ENCODE results near the gene CNDP2. TPM values are rescaled to one million over a fixed set of nuclear protein-coding genes. Genes with fewer than 3 reads are reported as not detected.

The CNDP2 gene
- total and polyA plus RNA-seq, 2 of the 13 experiments (the other 11 are each of a cell fraction or from before 2014, with no cell fraction given) = 64.7 to 80.8 TPM

DNA sequence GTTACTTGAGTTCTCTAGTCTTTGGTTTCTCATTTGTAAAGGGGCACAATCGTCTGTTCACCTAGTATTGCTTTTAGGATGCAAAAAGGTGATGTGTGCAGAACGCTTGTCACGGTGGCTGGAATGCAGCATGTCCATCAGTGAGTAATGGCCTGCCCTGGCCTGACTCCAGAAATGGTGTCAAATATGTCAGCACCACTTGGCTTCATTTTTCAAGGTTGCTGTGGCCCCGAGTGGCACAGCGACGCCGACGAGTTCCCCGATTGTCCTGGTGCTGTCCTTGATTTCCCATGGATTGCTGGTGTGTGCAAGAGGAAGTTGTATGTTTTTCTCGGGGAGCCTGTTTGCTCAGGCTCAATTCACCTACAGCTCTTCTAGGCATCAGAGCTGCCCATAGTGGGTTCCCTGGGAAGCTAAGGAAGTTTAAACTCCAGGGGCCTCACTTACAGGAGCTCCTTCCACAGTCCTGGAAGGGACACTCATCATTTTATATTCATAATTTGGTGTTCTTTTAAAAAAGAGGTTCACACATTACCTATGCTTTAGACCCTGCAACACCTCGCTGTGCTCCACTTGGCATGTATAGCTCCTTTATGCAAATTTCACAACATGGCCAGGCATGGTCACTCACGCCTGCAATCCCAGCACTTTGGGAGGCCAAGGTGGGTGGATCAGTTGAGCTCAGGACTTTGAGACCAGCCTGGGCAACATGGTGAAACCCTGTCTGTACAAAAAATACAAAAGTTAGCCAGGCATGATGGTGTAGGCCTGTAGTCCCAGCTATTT is 75.9 kb downstream of the CNDP2 start:
- intact Hi-C loops (cut with micrococcal nuclease; ENCODE audit: unreplicated experiment) (no loop called here), in situ Hi-C loops (cut with HindIII; ENCODE audit: extremely low pct_ligation_motif_present, low pct_unique_long_range_greater_than_20kb) (no loop called here)
- H3K9me3 ChIP-seq (ENCODE audit: low read length) = no peaks in the 10 kb centered on the region
- ChIA-PET CTCF (ENCODE audit: low intra/inter-chr PET ratio, low total read pairs) (no interaction called here), POLR2A (no interaction called here)
- H3K79me2 ChIP-seq (ENCODE audit: insufficient read depth, low read length) = no peaks in the 10 kb centered on the region
- 42% methylated on average over 12 of the region's 12 CpGs for WGBS (ENCODE audit: low lambda C conversion rate)
- H3K4me1 ChIP-seq (ENCODE audit: insufficient read depth, low read length) = no peaks in the 10 kb centered on the region
- DNase-seq (ENCODE audit: low spot score) (no peak), FAIRE-seq (no peak), ATAC-seq (no peak)
- H3K27ac ChIP-seq (ENCODE audit: extremely low read length, insufficient read depth, low read length) = no peak overlapping the region
- H3K27me3 ChIP-seq (ENCODE audit: control insufficient read depth in 1 of 2, insufficient read depth in 2 of 2, low read length in 2 of 2) = peaks cover 0 to 16% of the 10 kb centered on the region in 2 experiments; a peak in 1 of 5 replicates
- no peaks in the 10 kb centered on the region for H3K36me3 ChIP-seq (replicated peaks in 1 of 2; ENCODE audit: control insufficient read depth in 1 of 2, insufficient read depth in 2 of 2, low read length in 2 of 2)
- no TSS peak for BruUV-seq (replicated peaks)
- H4K20me1 ChIP-seq (ENCODE audit: insufficient read depth, low read length) = no peaks in the 10 kb centered on the region
- H2AFZ ChIP-seq (ENCODE audit: low read length) = no peak overlapping the region
- TF ChIP-seq ZNF382 (CRISPR knock-in tag; IDR thresholded peaks at IDR 0.05; ENCODE audit: borderline replicate concordance) = no peak
- TF ChIP-seq CC2D1A (CRISPR knock-in tag; IDR thresholded peaks at IDR 0.05) = no peak
- TF ChIP-seq KDM3A (CRISPR knock-in tag; IDR thresholded peaks at IDR 0.05; ENCODE audit: low read depth) = no peak
- no peak for TF ChIP-seq SIX1 (CRISPR knock-in tag; IDR thresholded peaks at IDR 0.05; ENCODE audit: borderline replicate concordance)
- no peak overlapping the region for H3K4me3 ChIP-seq (replicated peaks in 1 of 3; ENCODE audit: insufficient read depth in 1 of 3, low read depth in 2 of 3, low read length in 3 of 3)
- no peak overlapping the region for H3K9ac ChIP-seq (ENCODE audit: insufficient read depth, low read depth, low read length)
- no peak overlapping the region for H3K4me2 ChIP-seq (ENCODE audit: low read depth, low read length)

DNA sequence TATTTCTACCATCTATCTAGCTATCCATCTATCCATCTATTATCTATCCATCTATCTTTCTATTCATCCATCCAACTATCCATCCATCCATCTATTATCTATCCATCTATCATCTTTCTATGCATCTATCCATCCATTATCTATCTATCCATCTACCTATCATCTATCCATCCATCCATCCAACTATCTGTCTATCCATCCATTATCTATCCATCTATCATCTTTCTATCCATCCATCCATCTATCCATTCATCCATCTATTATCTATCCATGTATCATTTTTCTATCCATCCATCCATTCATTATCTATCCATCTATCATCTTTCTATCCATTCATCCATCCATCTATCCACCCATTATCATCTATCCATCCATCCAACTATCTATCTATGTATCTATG is 76.9 kb downstream of the CNDP2 start:
- CTCF ChIA-PET (ENCODE audit: low intra/inter-chr PET ratio, low total read pairs) = no interaction called here
- in situ Hi-C loops (cut with HindIII; ENCODE audit: extremely low pct_ligation_motif_present, low pct_unique_long_range_greater_than_20kb) = no loop called here
- Histone ChIP-seq H3K9ac (ENCODE audit: insufficient read depth, low read depth, low read length) (no peak overlapping the region), H2AFZ (ENCODE audit: low read length) (no peak overlapping the region), H3K9me3 (ENCODE audit: low read length) (no peaks in the 10 kb centered on the region), H4K20me1 (ENCODE audit: insufficient read depth, low read length) (no peaks in the 10 kb centered on the region), H3K79me2 (ENCODE audit: insufficient read depth, low read length) (no peaks in the 10 kb centered on the region), H3K36me3 (replicated peaks in 1 of 2; ENCODE audit: control insufficient read depth in 1 of 2, insufficient read depth in 2 of 2, low read length in 2 of 2) (no peaks in the 10 kb centered on the region), H3K4me2 (ENCODE audit: low read depth, low read length) (no peak overlapping the region), H3K27ac (ENCODE audit: extremely low read length, insufficient read depth, low read length) (no peak overlapping the region), H3K4me1 (ENCODE audit: insufficient read depth, low read length) (no peaks in the 10 kb centered on the region), H3K27me3 (ENCODE audit: control insufficient read depth in 1 of 2, insufficient read depth in 2 of 2, low read length in 2 of 2) (peaks cover 0 to 20% of the 10 kb centered on the region in 2 experiments; a peak in 1 of 5 replicates), H3K4me3 (replicated peaks in 1 of 3; ENCODE audit: insufficient read depth in 1 of 3, low read depth in 2 of 3, low read length in 3 of 3) (no peak overlapping the region)
- intact Hi-C loops (cut with micrococcal nuclease; ENCODE audit: unreplicated experiment) = no loop called here
- no peak for TF ChIP-seq TBL1XR1 (IDR thresholded peaks at IDR 0.05; ENCODE audit: borderline replicate concordance, low read length, partially characterized antibody)
- TF ChIP-seq, protein P1, sequence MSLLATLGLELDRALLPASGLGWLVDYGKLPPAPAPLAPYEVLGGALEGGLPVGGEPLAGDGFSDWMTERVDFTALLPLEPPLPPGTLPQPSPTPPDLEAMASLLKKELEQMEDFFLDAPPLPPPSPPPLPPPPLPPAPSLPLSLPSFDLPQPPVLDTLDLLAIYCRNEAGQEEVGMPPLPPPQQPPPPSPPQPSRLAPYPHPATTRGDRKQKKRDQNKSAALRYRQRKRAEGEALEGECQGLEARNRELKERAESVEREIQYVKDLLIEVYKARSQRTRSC (CRISPR knock-in tag; IDR thresholded peaks at IDR 0.05; ENCODE audit: low read depth) = no peak
- TF ChIP-seq ZNF282 (IDR thresholded peaks at IDR 0.05; ENCODE audit: partially characterized antibody) = no peak
- TF ChIP-seq, protein P2, sequence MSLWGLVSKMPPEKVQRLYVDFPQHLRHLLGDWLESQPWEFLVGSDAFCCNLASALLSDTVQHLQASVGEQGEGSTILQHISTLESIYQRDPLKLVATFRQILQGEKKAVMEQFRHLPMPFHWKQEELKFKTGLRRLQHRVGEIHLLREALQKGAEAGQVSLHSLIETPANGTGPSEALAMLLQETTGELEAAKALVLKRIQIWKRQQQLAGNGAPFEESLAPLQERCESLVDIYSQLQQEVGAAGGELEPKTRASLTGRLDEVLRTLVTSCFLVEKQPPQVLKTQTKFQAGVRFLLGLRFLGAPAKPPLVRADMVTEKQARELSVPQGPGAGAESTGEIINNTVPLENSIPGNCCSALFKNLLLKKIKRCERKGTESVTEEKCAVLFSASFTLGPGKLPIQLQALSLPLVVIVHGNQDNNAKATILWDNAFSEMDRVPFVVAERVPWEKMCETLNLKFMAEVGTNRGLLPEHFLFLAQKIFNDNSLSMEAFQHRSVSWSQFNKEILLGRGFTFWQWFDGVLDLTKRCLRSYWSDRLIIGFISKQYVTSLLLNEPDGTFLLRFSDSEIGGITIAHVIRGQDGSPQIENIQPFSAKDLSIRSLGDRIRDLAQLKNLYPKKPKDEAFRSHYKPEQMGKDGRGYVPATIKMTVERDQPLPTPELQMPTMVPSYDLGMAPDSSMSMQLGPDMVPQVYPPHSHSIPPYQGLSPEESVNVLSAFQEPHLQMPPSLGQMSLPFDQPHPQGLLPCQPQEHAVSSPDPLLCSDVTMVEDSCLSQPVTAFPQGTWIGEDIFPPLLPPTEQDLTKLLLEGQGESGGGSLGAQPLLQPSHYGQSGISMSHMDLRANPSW (CRISPR knock-in tag; IDR thresholded peaks at IDR 0.05; ENCODE audit: borderline replicate concordance) = no peak
- TF ChIP-seq AGO2 (optimal IDR thresholded peaks at IDR 0.05; ENCODE audit: low read depth, low read length) = no peak
- no peak for TF ChIP-seq ZNF780A (CRISPR knock-in tag; IDR thresholded peaks at IDR 0.05)
- TF ChIP-seq TFE3 (CRISPR knock-in tag; IDR thresholded peaks at IDR 0.05) = no peak
- POLR2A ChIA-PET = no interaction called here
- no peak for ATAC-seq
- FAIRE-seq = no peak
- DNase-seq (ENCODE audit: low spot score) = no peak
- no TSS peak for BruUV-seq (replicated peaks)

Measured in HepG2 (cell line).